Effector memory CD8-positive, alpha-beta T cell (primary cell): ENCODE results near the gene MINDY2.

ENCODE experiments used
- ATAC-seq: fragments of 150-1000 bp; cut with Tn5 transposase; replicated peaks from 2 replicates; pipeline ENCODE4 v1.10.0; 2021; ENCODE audit warnings: mild to moderate bottlenecking, moderate library complexity
- DNase-seq, 3 experiments: peaks; one replicate each; pipeline ENCODE4 v3.0.0; 2021
- H3K27ac Mint-ChIP-seq, 2 donors: one replicate each; pipeline ENCODE4 v1.8.0; 2022; ENCODE audit warnings: mild to moderate bottlenecking in 2 of 2, mixed read lengths in 2 of 2, moderate library complexity in 2 of 2
- H3K27me3 Mint-ChIP-seq, 2 donors: one replicate each; pipeline ENCODE4 v1.8.0; 2022; ENCODE audit warnings: mixed read lengths in 2 of 2
- H3K36me3 Mint-ChIP-seq: one replicate; pipeline ENCODE4 v1.8.0; 2022; ENCODE audit warnings: mild to moderate bottlenecking, moderate library complexity, mixed read lengths; ENCODE audit not compliant: insufficient read depth
- H3K4me1 Mint-ChIP-seq, 2 donors: one replicate each; pipeline ENCODE4 v1.8.0; 2022; ENCODE audit warnings: low read depth in 2 of 2, mixed read lengths in 2 of 2
- H3K4me3 Mint-ChIP-seq, 2 donors: one replicate each; pipeline ENCODE4 v1.8.0; 2022; ENCODE audit warnings: mild to moderate bottlenecking in 2 of 2, mixed read lengths in 2 of 2, moderate library complexity in 2 of 2
- H3K9me3 Mint-ChIP-seq, 2 donors: one replicate each; pipeline ENCODE4 v1.8.0; 2022; ENCODE audit warnings: mixed read lengths in 2 of 2

The MINDY2 gene

GRCh38 chr15:58889363-58889762 is 118.3 kb downstream of the MINDY2 start:
- Mint-ChIP-seq H3K27me3 (no peaks in the 10 kb centered on the region), H3K4me3 (no peak overlapping the region), H3K36me3 (peaks cover 94% of the 10 kb centered on the region), H3K27ac (peak overlapping the region in 1 of 2 donors; percentile 41), H3K4me1 (peaks cover 0 to 4% of the 10 kb centered on the region in 2 donors), H3K9me3 (no peaks in the 10 kb centered on the region)
- no peak for DNase-seq
- no peak for ATAC-seq

DNA sequence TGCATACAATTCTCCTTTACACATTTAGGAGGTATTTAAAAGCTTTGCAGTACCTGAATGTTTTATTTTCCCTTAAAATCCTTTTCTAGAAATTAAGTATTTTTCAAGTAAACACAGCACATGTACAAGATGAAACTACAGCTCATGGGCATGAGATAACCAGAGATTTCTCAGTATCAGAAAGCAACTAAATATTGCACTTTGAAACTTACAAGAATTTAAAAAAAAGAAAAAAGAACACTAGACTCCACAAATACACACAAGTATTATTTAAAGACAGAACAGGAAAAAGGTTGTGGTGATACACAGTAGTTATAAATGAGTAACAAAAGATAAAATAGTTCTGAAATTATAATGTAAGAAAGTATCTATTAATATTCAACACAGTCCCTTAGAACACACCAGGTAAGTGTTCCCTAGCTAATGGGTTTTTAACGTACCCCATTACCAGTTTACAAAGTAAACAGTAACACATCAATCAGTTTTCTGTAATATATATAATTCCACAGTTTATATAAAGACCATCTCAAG is 127.1 kb downstream of the MINDY2 start:
- ATAC-seq: no peak
- H3K4me3 Mint-ChIP-seq: no peak overlapping the region
- no peaks in the 10 kb centered on the region for H3K9me3 Mint-ChIP-seq
- peaks cover 76% of the 10 kb centered on the region for H3K36me3 Mint-ChIP-seq
- DNase-seq: no peak
- H3K27me3 Mint-ChIP-seq: no peaks in the 10 kb centered on the region
- H3K4me1 Mint-ChIP-seq: peaks cover 11 to 17% of the 10 kb centered on the region in 2 donors
- peak overlapping the region; percentile 32 to 57 for H3K27ac Mint-ChIP-seq

DNA sequence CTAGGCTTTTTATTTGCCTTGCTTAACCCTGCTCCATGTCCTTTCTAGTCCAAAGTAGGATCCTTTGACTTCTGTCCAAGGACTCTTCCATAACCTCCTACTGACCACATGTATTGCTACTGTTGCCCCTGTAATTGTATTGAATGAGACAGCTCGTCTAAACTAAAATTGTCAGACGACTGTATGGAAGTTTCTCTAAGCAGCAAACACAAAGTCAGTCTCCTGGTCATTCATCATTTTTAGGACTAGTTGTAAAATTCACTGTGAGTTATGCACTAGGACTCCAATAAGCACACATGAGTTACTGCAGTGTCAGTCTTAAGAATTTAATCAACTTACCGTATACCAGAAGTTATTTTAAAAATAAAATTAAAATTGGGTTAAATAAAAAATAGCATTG is 129.5 kb downstream of the MINDY2 start:
- ATAC-seq: no peak
- Mint-ChIP-seq H3K4me1 (peaks cover 11 to 17% of the 10 kb centered on the region in 2 donors), H3K9me3 (no peaks in the 10 kb centered on the region), H3K27me3 (no peaks in the 10 kb centered on the region), H3K27ac (no peak overlapping the region), H3K4me3 (no peak overlapping the region), H3K36me3 (peaks cover 67% of the 10 kb centered on the region)
- no peak for DNase-seq

- H3K9me3 Mint-ChIP-seq: no peaks in the 10 kb centered on the region
- peaks cover 28 to 51% of the 10 kb centered on the region in 2 donors for H3K4me1 Mint-ChIP-seq
- DNase-seq: no peak
- H3K36me3 Mint-ChIP-seq: peaks cover 47% of the 10 kb centered on the region
- peak overlapping the region; percentile 1 to 40 for H3K4me3 Mint-ChIP-seq
- H3K27ac Mint-ChIP-seq: peak overlapping the region; percentile 38 to 49
- ATAC-seq: peak; percentile 31
- H3K27me3 Mint-ChIP-seq: no peaks in the 10 kb centered on the region
Measured at GRCh38 chr15:58908550-58909309, 137.6 kb downstream of the MINDY2 start.

GRCh38 chr15:58909616-58910015 is 138.5 kb downstream of the MINDY2 start:
- DNase-seq: no peak
- no peaks in the 10 kb centered on the region for H3K9me3 Mint-ChIP-seq
- peak overlapping the region in 1 of 2 donors; percentile 4 for H3K27ac Mint-ChIP-seq
- H3K4me1 Mint-ChIP-seq: peaks cover 30 to 60% of the 10 kb centered on the region in 2 donors
- no peaks in the 10 kb centered on the region for H3K27me3 Mint-ChIP-seq
- H3K36me3 Mint-ChIP-seq: peaks cover 48% of the 10 kb centered on the region
- ATAC-seq: no peak
- H3K4me3 Mint-ChIP-seq: no peak overlapping the region

- no peak for DNase-seq
- peak overlapping the region; percentile 4 to 58 for H3K27ac Mint-ChIP-seq
- no peaks in the 10 kb centered on the region for H3K9me3 Mint-ChIP-seq
- H3K4me1 Mint-ChIP-seq: peaks cover 32 to 64% of the 10 kb centered on the region in 2 donors
- no peak for ATAC-seq
- H3K36me3 Mint-ChIP-seq: peaks cover 52% of the 10 kb centered on the region
- no peaks in the 10 kb centered on the region for H3K27me3 Mint-ChIP-seq
- H3K4me3 Mint-ChIP-seq: no peak overlapping the region
Measured at GRCh38 chr15:58910456-58910855, 139.4 kb downstream of the MINDY2 start.
